NCI-H446 treated with DMSO at 0.1 percent for 48 hours (cell line): ENCODE results near the gene FGF4.

Experiments
- DNase-seq: peaks from one replicate; lab custom pipeline; 2025; lab: John Stamatoyannopoulos, UW

The FGF4 gene

GRCh38 chr11:69726019-69726418 is 49.1 kb downstream of the FGF4 start:
- no peak for DNase-seq

- DNase-seq: no peak
These were observed 53.4 kb downstream of the FGF4 start for GRCh38 chr11:69721745-69722144.

GRCh38 chr11:69721106-69721505 is 54.0 kb downstream of the FGF4 start:
- no peak for DNase-seq
